Astrocyte (in vitro differentiated cells and primary cell): ENCODE results near the gene TSPAN14. TPM values are rescaled to one million over a fixed set of nuclear protein-coding genes. Genes with fewer than 3 reads are reported as not detected.

Experiments
- DNase-seq: peaks from one replicate; pipeline ENCODE4 v3.0.0-alpha.2; 2010; ENCODE audit warnings: low read depth
- FAIRE-seq: peaks from 2 replicates; lab custom pipeline; 2011; peaks lifted over from hg19 to GRCh38; lab: Jason Lieb, UNC
- H2AFZ ChIP-seq: 2 replicates; pipeline ENCODE4 v1.6.0; 2012; ENCODE audit warnings: low read depth, low read length, inconsistent platforms
- H3K27ac ChIP-seq: 2 replicates; pipeline ENCODE4 v1.5.1; 2011; ENCODE audit warnings: low read depth, low read length, inconsistent platforms
- H3K27me3 ChIP-seq: 2 replicates; pipeline ENCODE4 v1.6.0; 2011; ENCODE audit warnings: low read length, inconsistent platforms; ENCODE audit not compliant: insufficient read depth
- H3K36me3 ChIP-seq: 2 replicates; pipeline ENCODE4 v1.5.1; 2011; ENCODE audit warnings: low read length, inconsistent platforms; ENCODE audit not compliant: insufficient read depth
- H3K4me1 ChIP-seq: 2 replicates; pipeline ENCODE4 v1.5.1; 2011; ENCODE audit warnings: low read length, inconsistent platforms; ENCODE audit not compliant: insufficient read depth
- H3K4me2 ChIP-seq: 2 replicates; pipeline ENCODE4 v1.6.0; 2012; ENCODE audit warnings: low read length, inconsistent platforms
- H3K4me3 ChIP-seq: 2 replicates; pipeline ENCODE4 v1.5.1; 2011; ENCODE audit warnings: low read depth, mild to moderate bottlenecking, low read length, inconsistent platforms; ENCODE audit not compliant: insufficient read depth
- H3K79me2 ChIP-seq: 2 replicates; pipeline ENCODE4 v1.6.0; 2012; ENCODE audit warnings: mild to moderate bottlenecking, low read length, inconsistent platforms; ENCODE audit not compliant: insufficient read depth
- H3K9ac ChIP-seq: 2 replicates; pipeline ENCODE4 v1.6.0; 2012; ENCODE audit warnings: mild to moderate bottlenecking, low read length, inconsistent platforms
- H3K9me3 ChIP-seq: 2 replicates; pipeline ENCODE4 v1.5.1; 2012; ENCODE audit warnings: low read depth, mild to moderate bottlenecking, low read length, inconsistent platforms; ENCODE audit not compliant: insufficient read depth
- H4K20me1 ChIP-seq: 2 replicates; pipeline ENCODE4 v1.6.0; 2012; ENCODE audit warnings: low read length, inconsistent platforms; ENCODE audit not compliant: insufficient read depth
- H3K27ac Mint-ChIP-seq: one replicate; pipeline ENCODE4 v1.8.0; 2021; ENCODE audit warnings: mild to moderate bottlenecking, mixed read lengths; ENCODE audit not compliant: unreplicated experiment
- H3K27me3 Mint-ChIP-seq: one replicate; pipeline ENCODE4 v1.8.0; 2021; ENCODE audit warnings: low read depth, mixed read lengths; ENCODE audit not compliant: unreplicated experiment
- H3K36me3 Mint-ChIP-seq: one replicate; pipeline ENCODE4 v1.8.0; 2021; ENCODE audit warnings: low read depth, mixed read lengths; ENCODE audit not compliant: unreplicated experiment
- H3K4me1 Mint-ChIP-seq: one replicate; pipeline ENCODE4 v1.8.0; 2021; ENCODE audit warnings: low read depth, mixed read lengths; ENCODE audit not compliant: unreplicated experiment
- H3K4me3 Mint-ChIP-seq: one replicate; pipeline ENCODE4 v1.8.0; 2021; ENCODE audit warnings: mild to moderate bottlenecking, moderate library complexity, mixed read lengths; ENCODE audit not compliant: unreplicated experiment
- H3K9me3 Mint-ChIP-seq: one replicate; pipeline ENCODE4 v1.8.0; 2021; ENCODE audit warnings: mild to moderate bottlenecking, mixed read lengths; ENCODE audit not compliant: unreplicated experiment
- CTCF ChIP-seq: IDR thresholded peaks from 2 replicates; pipeline ENCODE4 v1.5.1; 2011; ENCODE audit warnings: low read depth, mild to moderate bottlenecking, inconsistent platforms, low read length, moderate library complexity; ENCODE audit not compliant: insufficient read depth
- EZH2 ChIP-seq: IDR thresholded peaks from 2 replicates; pipeline ENCODE4 v1.6.1; 2012; ENCODE audit warnings: mild to moderate bottlenecking, low read length, inconsistent platforms; ENCODE audit not compliant: insufficient read depth
- total RNA-seq: library from RNA; stranded (reverse); gene quantifications from 2 replicates; pipeline ENCODE4 v1.2.1, GENCODE V29; 2021

The TSPAN14 gene
- total RNA-seq, 1 donor from 2014 or later = 140 TPM

- FAIRE-seq (no peak), DNase-seq (no peak)
- no peaks in the 10 kb centered on the region for H4K20me1 ChIP-seq
- H3K9ac ChIP-seq = no peak overlapping the region
- no peaks in the 10 kb centered on the region for H3K9me3 ChIP-seq
- H3K36me3 ChIP-seq = no peaks in the 10 kb centered on the region
- Mint-ChIP-seq H3K27ac (no peak overlapping the region), H3K4me3 (no peak overlapping the region), H3K9me3 (no peaks in the 10 kb centered on the region), H3K27me3 (peaks cover 14% of the 10 kb centered on the region), H3K36me3 (no peaks in the 10 kb centered on the region), H3K4me1 (no peaks in the 10 kb centered on the region)
- no peaks in the 10 kb centered on the region for H3K79me2 ChIP-seq
- no peak overlapping the region for H3K4me2 ChIP-seq
- no peaks in the 10 kb centered on the region for H3K27me3 ChIP-seq
- no peak overlapping the region for H3K4me3 ChIP-seq
- H3K4me1 ChIP-seq = no peaks in the 10 kb centered on the region
- TF ChIP-seq CTCF = no peak
- no peak overlapping the region for H2AFZ ChIP-seq
- no peak overlapping the region for H3K27ac ChIP-seq
Measured at GRCh38 chr10:80554050-80554449, 99.9 kb downstream of the TSPAN14 start.

GRCh38 chr10:80555415-80555814 is 101.3 kb downstream of the TSPAN14 start:
- Histone ChIP-seq H3K4me3 (no peak overlapping the region), H3K79me2 (no peaks in the 10 kb centered on the region), H3K4me1 (no peaks in the 10 kb centered on the region), H2AFZ (no peak overlapping the region), H3K4me2 (no peak overlapping the region), H3K9me3 (no peaks in the 10 kb centered on the region), H3K27ac (no peak overlapping the region), H3K36me3 (no peaks in the 10 kb centered on the region), H3K9ac (no peak overlapping the region), H4K20me1 (no peaks in the 10 kb centered on the region), H3K27me3 (no peaks in the 10 kb centered on the region)
- Mint-ChIP-seq H3K4me3 (no peak overlapping the region), H3K27ac (no peak overlapping the region), H3K36me3 (no peaks in the 10 kb centered on the region), H3K27me3 (peaks cover 14% of the 10 kb centered on the region), H3K9me3 (no peaks in the 10 kb centered on the region), H3K4me1 (no peaks in the 10 kb centered on the region)
- DNase-seq (no peak), FAIRE-seq (no peak)
- TF ChIP-seq EZH2 (no peak), CTCF (no peak)

- no peaks in the 10 kb centered on the region for H3K36me3 Mint-ChIP-seq
- H3K27ac ChIP-seq = no peak overlapping the region
Measured at GRCh38 chr10:80561950-80562349, 107.8 kb downstream of the TSPAN14 start.

More at GRCh38 chr10:80561950-80562349, 107.8 kb downstream of the TSPAN14 start:
- no peak overlapping the region for H3K4me3 ChIP-seq
- H3K9me3 Mint-ChIP-seq = no peaks in the 10 kb centered on the region
- no peak overlapping the region for H3K4me2 ChIP-seq
- H3K9ac ChIP-seq = no peak overlapping the region
- H3K36me3 ChIP-seq = no peaks in the 10 kb centered on the region
- no peaks in the 10 kb centered on the region for H4K20me1 ChIP-seq
- H3K79me2 ChIP-seq = no peaks in the 10 kb centered on the region
- no peaks in the 10 kb centered on the region for H3K4me1 Mint-ChIP-seq
- no peaks in the 10 kb centered on the region for H3K27me3 ChIP-seq
- no peak overlapping the region for H3K27ac Mint-ChIP-seq
- H2AFZ ChIP-seq = no peak overlapping the region
- no peaks in the 10 kb centered on the region for H3K27me3 Mint-ChIP-seq
- no peak for DNase-seq
- TF ChIP-seq EZH2 (no peak), CTCF (no peak)
- H3K4me1 ChIP-seq = no peaks in the 10 kb centered on the region
- no peak overlapping the region for H3K4me3 Mint-ChIP-seq
- H3K9me3 ChIP-seq = no peaks in the 10 kb centered on the region
- no peak for FAIRE-seq
